ENCODE data around the gene NOP53.
"Not testable (repeated sequence)": the region's sequence is repeated elsewhere in the genome, so short reads cannot be mapped to it uniquely, and the experiment has no call there.

NOP53 gene

DNA sequence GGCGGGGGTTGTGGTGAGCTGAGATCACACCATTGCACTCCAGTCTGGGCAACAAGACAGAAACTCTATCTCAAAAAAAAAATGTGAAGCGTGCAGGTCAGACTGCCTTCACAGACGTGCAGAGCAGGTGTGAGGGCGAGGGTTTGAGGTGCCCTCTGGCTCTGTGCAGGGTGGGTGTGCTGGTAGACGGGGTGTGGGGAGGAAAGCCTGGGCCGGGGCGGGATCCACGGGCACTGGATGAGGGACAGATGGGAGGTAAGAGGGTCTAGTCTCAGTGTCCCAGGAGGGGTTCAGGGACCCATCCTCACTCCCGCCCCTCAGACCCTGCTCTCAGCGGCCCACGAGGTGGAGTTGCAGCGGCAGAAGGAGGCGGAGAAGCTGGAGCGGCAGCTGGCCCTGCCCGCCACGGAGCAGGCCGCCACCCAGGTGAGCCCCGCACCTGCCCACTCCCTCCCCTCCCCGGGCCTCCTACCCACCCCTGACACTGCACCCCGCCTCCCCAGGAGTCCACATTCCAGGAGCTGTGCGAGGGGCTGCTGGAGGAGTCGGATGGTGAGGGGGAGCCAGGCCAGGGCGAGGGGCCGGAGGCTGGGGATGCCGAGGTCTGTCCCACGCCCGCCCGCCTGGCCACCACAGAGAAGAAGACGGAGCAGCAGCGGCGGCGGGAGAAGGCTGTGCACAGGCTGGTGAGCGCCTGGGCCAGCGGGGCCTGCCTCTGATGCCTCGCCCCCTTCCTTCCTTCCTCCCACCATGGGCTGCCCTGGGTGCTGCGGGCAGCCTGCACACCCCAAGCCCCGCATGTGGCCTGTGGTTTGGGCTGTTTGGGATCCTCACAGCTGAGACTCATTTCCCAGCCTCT is 9.1 kb downstream of the NOP53 start:
- no peak for DNase-seq (ENCODE audit: low spot score)

DNA sequence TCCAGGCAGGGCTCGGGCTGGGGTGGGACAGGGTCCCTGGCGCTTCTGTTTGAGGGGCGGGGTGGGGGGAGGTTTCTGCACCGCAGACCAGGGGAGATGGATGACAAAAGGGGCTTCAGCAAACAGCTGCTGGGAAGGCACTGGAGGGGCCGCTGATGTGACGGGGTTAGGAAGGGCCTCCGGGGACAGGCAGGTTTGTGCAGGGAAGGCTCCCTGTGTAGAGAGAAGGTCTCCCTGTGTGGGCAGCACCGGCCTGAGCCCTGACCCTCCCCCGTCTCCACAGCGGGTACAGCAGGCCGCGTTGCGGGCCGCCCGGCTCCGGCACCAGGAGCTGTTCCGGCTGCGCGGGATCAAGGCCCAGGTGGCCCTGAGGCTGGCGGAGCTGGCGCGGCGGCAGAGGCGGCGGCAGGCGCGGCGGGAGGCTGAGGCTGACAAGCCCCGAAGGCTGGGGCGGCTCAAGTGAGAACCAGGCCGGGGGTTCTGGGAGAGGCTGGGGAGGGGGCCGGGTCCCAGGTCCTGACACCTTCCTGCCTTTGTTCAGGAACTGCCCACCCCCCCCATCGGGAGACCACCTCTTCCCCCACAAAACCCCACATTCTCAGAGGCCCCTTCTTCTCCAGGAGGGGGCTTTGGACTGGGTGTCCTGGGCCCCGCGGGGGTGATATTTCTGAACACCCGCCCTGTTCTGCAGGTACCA is 9.9 kb downstream of the NOP53 start:
- DNase-seq (ENCODE audit: low spot score), result no peak

DNA sequence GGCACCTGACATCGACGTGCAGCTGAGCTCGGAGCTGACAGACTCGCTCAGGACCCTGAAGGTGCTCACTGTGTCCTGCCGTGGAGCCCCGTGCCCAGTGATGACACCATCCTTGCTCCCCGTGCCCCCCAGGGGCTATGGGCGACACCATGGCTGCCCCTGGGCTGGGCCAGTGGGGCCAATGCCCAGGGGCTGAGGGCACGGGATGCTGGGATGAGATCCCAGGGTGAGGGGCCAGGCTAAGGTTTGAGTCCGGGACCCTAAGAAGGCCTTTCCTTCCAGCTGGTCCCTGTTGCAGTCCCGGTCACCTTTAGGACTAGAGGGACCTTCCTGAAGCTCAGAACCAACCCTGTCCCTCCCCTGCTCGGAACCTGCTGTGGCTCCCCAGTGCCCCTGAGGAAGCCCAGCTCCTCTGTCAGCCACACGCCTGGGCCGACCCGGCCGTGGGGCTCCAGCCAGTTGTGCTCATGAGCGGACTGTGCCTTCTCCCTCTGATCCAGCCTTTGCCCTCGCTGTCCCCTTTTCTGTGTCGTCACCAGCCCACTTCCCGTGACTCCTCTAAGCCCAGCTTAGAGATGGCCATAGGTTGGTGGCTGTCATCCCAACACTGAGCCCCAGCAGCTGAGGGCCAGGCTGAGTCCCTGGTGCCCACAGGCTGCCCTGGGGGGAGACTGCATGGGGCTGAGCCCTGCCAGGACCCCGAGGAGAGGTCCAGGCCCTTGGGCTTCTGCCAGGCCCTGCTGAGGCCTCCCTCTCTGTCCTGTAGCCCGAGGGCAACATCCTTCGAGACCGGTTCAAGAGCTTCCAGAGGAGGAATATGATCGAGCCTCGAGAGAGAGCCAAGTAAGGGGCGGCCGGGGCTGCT is 10.6 kb downstream of the NOP53 start:
- no peak for DNase-seq (ENCODE audit: low spot score)

DNA sequence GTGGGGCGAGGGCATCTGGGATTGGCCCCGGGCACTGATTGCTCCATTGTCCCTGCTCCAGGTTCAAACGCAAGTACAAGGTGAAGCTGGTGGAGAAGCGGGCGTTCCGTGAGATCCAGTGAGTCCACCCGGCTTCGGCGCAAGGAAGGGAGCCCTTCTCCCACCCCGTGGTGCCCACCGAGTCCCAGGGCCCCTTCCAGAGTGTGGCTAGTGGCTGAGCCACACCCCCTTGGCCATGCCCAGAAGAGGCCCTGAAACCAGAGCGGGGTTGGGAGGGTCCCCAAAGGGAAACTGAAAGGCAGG is 11.2 kb downstream of the NOP53 start:
- DNase-seq (ENCODE audit: low spot score), result no peak

DNA sequence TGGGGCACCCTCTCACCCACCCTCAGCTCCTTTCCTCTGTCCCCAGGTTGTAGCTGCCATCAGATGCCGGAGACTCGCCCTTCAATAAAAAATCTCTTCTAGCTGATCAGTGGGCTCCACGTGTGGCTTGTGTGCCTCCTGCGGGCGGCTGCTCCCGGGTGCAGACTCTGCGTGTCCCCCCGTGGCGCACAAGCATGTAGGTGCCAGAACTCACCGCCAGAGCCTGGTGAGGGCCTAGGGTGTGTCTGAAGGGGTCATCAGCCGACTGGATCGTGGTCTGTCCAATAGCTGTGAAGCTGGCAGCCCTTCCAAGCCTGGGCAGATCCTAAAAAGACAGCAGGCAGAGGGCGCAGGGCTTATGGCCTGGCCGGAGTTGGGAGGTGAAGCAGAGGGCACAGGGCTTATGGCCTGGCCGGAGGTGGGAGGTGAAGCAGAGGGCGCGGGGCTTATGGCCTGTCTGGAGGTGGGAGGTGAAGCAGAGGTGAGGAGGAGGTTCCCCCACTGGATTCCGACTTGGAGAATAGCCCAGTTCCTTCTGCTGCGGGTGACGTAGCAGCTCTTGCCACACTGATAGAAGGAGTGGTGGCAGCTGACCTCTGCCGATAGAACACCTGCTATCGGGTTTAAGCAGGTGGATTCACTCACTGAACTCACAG is 11.7 kb downstream of the NOP53 start:
- no peak for DNase-seq (ENCODE audit: low spot score)

DNA sequence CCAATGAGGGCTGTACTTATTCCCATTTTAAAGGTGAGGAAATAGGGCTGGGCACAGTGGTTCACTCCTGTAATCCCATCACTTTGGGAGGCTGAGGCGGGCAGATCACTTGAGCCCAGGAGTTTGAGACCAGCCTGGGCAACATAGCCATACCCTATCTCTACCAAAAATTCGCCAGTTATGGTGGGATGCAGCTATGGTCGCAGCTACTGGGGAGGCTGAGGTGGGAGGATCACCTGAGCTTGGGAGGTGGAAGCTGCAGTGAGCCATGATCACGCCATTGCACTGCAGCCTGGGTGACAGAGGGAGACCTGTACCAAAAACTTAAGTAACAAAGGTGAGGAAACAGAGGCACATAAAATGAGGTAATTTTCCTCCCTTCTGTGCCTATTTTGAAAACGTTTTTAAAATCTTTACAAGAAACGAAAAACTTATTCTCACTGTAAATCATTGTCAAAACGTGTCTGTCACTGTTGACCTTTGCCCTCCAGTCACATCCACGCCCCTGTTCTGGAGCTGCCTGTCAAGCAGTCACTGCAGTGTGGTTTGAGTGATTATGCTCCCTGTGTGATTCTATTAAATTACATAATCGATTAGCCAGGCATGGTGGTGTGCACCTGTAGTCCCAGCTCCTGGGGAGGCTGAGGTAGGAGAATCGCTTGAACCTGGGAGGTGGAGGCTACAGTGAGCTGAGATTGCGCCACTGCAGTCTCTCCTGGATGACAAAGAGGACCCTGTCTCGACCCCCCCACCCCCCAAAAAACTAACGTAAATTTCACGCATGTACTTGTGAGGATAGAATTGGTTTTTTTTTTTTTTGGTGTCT is 12.5 kb downstream of the NOP53 start:
- DNase-seq (ENCODE audit: low spot score), result no peak

DNA sequence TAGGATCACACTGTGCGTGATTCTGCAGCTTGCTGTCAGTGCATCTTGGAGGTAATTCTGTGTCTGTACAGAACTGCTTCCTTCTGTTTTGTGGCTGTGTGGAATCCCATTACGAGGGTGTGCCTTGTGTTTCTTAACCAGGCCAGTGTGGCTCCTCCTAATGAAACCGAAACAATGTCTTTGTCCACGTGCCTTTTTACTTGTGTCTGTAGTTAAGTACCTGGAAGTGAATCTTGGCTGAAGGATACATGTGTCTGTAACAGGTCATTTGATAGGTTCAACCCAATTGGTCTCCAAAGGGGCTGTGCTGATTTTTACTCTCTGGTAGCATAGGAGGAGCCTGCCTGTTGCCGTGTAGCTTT is 13.1 kb downstream of the NOP53 start:
- DNase-seq (ENCODE audit: low spot score), result no peak

DNA sequence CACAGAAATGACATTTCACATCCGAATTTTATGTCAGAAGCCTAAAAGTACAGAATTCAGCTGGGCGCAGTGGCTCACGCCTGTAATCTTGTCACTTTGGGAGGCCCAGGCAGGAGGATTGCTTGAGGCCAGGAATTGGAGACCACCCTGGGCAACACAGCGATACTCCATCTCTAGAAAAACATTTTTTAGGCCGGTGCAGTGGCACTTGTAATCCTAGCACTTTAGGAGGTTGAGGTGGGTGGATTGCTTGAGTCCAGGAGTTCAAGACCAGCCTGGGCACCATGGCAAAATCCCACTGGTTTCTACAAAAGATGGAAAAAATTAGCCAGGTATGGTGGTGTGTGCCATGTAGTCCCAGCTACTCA is 15.3 kb downstream of the NOP53 start:
- DNase-seq (ENCODE audit: low spot score), result no peak

DNA sequence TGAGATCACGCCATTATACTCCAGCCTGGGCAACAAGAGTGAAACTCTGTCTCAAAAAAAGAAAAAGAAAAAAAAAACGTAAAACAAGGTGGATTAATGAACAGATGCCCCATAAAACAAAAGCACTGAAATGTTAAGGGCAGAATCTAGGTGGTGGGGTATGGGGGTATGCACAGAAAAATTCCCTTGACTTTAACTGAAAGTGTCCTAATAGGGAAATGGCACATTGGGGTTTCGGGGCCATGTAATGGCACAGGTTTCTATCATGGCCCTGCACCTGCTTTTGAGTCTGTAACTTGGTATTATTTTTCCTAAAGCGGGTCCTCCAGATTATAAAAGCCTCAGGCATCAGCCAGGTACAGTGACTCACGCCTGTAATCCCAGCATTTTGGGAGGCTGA is 16.2 kb downstream of the NOP53 start:
- no peak for DNase-seq (ENCODE audit: low spot score)

DNA sequence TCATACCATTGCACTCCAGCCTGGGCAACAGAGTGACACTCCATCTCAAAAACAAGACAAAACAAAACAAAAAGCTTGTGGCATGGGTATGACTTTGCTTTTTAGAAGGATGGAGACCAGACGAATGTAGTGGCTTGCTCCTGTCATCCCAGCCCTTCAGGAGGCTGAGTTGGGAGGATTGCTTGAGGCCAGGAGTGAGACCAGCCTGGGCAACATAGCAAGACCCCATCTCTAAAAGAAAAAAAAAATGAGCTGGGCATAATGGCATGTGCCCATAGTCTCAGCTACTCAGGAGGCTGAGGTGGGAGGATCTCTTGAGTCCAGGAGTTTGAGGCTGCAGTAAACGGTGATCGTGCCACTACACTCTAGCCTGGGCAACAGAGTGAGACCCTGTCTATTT is 16.8 kb downstream of the NOP53 start:
- DNase-seq (ENCODE audit: low spot score), result no peak

DNA sequence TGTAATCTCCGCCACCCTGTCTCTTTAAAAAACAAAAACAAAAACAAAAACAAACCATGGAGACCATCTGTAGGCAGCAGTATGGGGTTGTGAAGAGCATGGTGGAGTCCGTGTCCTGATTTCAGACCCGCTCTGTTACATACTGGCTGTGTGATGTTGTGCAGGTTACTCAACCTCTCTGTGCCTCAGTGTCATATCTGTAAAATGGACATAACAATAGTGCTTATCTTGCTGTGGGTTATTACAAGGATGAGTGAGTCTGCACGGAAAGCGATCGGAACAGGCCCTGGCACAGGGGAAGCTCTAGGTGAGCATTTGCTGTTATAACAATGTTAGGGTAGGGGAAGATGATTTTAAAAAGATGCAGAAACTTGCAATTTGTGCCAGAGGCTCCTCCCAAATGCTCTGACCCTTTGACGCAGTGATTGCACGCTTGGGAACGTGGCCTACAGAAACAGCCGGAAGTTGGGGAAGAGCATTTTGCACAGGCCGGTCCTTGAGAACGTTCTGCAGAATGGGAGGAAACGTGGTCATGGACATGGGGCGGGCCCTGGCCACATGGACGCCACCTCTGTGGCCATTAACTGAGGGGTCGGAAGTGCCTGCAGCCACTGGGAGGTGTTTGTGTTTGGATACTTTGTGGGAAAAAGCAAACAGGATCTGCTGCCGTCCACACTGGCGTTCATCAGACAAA is 17.4 kb downstream of the NOP53 start:
- DNase-seq (ENCODE audit: low spot score), result no peak

DNA sequence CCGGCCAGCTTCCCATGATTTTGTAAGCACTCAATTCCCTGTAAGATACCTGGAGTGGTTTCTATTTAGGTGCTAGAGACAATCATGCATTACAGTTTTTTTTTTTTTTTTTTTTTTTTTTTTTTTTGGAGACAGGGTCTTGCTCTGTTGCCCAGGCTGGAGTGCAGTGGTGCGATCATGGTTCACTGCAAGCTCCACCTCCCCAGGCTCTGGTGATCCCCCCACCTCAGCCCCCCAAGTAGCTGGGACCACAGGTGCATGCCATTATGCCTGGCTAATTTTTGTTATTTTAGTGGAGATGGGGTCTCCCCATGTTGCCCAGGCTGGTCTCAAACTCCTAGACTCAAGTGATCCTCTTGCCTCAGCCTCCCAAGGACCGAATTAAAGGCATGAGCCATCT is 19.4 kb downstream of the NOP53 start:
- not testable (repeated sequence) for DNase-seq (ENCODE audit: low spot score)

DNA sequence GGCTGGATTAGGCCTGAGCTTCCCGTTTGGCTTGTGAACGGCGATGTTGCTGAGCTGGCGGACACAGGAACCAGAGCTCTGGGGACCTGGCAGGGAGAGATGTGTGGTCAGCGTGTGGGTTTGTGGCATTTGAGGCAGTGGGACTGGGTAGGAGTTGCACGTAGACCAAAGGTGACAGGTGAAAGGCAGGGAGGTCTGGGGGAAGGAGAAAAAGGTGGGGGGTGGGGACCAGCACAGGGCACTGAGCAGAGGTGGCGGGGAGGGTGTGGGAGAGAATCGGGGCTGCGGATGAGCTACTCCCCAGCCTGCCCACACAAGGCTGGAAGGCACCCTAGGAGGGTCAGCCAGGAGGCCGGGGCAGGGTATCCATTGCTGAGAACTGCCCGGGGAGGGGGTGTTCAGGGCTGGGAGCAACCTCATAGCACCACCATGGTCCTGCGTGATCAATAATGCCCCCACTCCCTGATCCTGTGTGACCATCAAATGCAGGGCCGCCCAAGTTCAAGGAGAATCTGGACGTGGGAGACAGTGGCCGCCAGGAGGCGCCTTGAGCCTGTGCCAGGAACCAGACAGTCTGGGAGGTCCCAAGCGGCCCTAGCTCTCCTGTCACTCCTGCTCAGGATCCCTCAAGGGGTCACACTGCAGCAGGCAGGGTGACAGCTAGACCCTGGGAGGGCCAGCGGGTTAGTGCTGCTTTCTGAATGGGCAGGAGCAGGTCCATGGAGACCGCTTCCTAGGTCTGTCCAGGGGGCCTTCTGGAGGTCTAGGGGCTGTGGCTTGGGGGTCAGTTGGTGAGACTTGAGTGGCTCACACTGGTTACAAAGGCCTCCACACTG is 20.4 kb downstream of the NOP53 start:
- peak; percentile 43 for DNase-seq (ENCODE audit: low spot score)

DNA sequence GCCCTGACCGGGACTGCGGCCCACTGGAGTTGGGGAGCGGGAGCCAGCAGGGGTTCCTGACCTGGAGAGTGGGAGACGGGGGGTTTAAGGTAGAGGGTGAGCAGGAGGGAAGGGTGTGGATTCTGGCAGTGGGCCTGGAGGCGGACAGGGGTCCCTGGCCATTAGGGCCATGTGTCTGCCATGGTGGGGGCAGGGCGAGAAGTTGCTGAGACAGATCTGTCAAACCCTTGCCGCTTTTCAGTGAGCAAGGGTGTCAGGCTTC is 20.9 kb downstream of the NOP53 start:
- no peak for DNase-seq (ENCODE audit: low spot score)

DNA sequence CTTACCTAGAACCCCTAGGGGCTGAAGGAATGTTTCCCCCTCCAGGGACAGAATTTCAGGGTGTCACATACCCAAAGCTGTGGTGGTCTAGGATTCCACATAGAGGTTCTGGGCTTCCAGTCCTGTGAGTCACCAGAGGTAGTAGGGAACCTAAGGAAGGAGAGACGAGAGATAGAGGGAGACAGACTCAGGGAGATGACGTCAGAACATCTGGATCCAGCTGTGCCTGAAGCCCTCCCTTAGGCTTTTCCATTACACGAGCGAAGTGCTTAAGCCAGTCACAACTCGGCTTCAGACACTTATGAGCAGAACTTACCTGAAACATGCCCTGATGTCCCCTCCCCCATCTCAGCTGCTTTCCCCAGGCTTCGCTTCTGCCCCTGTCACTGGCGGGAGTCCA is 21.3 kb downstream of the NOP53 start:
- no peak for DNase-seq (ENCODE audit: low spot score)

DNA sequence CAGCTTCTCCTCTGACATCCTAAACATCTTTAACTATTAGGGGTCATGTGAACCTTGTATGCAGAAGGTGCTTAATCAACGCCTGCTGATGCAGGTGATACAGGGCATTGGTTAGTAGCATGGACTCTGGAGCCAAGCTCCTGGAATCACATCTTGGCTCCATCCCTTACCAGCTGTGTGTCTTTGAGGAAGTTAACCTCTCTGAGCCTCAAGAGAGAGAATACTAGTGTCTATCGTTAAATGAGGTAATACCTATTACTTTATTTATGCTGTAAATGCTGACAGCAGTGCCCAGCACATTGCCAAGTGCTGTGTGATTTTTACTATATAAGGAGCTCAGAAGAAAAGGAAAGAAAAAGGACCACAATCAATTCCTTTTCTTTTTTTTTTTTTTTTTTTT is 22.0 kb downstream of the NOP53 start:
- no peak for DNase-seq (ENCODE audit: low spot score)

DNA sequence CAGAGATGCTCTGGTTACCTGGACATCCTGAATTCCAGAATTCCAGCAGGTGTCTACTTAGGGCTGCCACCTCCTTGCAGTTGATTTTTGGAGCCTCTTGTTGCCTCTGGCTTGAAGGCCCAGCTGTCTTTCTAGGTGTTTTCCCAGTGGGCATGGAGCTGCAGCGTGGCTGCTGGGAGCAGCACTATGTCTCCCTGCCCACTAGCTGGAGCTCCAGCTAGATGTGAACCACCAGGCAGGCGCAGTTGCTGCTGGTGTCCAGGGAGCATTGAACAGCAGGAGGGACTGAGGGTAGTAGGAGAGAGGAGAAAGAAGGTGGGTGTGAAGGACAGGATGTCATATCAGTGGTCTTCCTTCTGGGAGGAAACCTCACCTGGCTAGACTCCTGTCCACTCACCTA is 23.3 kb downstream of the NOP53 start:
- DNase-seq (ENCODE audit: low spot score), result no peak

DNA sequence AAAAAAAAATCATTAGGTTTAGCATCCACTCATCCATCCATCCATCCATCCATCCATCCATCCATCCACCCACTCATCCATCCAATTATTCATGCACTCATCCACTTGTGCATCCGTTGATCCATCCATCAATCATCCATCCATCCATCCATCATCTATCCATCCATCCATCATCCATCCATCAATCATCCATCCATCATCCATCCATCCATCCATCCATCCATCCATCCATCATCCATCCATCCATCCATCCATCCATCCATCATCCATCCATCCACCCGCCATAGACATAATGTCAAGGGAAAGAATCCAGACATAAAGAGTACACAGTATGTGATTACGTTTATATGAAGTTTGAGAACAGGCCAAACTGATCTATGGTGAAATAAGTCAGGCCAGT is 24.2 kb downstream of the NOP53 start:
- no peak for DNase-seq (ENCODE audit: low spot score)

DNA sequence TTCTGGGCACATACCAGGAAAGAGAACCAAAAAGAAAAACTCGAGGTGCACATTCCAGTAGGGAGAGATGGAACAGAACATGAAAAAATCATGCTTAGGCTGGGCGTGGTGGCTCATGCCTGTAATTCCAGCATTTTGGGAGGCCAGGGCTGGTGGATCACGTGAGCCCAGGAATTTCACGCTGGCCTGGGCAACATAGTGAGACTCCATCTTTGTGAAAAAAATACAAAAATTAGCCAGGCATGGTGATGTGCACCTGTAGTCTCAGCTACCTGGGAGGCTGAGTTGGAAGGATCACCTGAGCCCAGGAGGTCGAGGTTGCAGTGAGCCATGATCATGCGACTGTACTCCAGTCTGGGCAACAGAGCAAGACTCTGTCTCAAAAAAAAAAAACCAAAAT is 25.9 kb downstream of the NOP53 start:
- not testable (repeated sequence) for DNase-seq (ENCODE audit: low spot score)

DNA sequence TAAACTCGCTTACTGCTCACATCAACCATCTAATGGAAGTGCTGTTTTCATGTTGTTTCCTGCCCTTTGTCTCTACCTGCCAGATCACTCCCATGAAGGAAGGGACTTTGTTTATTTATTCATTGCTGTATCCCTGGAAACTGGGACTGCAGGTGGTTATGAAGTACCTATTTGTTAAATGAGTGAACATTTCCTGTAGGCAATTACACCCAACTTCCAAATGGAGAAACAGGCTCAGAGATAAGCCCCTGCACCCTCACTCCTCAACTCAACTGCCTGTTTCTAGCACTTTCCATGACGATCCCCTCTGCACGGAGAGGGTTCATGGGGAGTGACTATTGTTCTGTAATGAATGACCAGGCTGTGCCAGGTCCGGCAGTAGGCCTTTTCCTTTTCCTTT is 31.2 kb downstream of the NOP53 start:
- DNase-seq (ENCODE audit: low spot score), result no peak
